Fibroblast of the conjunctiva (primary cell): ENCODE data around the gene HOXD8.

Source experiments
- DNase-seq: peaks from one replicate; pipeline ENCODE4 v3.0.0-alpha.2; 2010; ENCODE audit warnings: low read depth

Gene HOXD8

DNA sequence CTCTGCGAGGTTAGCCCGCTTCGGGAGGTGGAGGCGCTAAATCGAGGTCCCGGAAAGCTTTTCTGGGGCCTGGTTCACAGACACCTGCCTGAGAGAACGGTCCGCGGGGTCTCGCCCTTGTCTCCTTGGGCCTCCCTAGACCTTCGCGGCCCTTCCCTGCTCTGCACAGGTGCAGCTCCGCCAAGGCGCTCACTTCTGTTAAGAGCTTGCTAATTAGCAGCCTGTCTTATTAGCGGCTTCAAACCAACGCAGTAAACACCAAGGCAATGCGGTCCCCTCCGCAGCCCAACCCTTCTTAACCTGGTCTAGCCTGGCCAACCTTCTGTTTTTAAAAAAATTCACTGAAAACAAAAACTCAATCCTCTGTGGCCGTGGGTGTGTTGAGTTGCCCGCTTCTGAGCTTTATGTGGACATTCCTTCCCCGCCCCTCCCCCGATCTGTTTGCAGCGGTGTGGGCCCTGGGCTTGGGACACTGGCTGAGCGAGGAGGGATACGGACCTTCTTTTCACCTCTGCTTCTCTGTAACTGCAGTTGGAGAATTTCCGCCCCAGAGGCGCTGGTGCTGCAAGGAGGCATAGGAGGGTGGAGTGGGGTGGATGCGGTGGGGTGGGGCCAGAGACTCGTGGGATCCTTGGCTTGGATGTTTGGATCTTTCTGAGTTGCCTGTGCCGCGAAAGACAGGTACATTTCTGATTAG, 18.4 kb downstream of the HOXD8 start:
- DNase-seq, result no peak

DNA sequence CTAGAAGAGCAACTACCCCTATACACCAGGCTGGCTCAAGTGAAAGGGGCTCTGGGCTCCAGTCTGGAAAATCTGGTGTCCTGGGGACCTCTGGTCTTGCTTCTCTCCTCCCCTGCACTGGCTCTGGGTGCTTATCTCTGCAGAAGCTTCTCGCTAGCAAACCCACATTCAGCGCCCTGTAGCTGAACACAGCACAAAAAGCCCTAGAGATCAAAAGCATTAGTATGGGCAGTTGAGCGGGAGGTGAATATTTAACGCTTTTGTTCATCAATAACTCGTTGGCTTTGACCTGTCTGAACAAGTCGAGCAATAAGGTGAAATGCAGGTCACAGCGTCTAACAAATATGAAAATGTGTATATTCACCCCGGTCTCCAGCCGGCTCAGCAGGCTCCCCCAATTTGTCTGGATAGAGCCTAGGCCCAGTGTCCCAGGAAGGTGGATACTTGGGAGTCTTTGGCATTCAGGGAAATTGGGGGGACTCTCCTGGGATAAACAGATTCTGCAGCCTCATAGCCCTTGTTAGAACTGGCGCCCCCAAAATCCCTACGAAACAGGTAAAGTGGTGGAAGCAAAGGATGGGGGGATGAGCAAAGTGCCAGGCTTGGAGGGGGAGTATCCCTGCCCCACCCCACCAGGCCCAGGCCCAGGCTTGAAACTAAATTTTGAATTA, 19.4 kb downstream of the HOXD8 start:
- no peak for DNase-seq

DNA sequence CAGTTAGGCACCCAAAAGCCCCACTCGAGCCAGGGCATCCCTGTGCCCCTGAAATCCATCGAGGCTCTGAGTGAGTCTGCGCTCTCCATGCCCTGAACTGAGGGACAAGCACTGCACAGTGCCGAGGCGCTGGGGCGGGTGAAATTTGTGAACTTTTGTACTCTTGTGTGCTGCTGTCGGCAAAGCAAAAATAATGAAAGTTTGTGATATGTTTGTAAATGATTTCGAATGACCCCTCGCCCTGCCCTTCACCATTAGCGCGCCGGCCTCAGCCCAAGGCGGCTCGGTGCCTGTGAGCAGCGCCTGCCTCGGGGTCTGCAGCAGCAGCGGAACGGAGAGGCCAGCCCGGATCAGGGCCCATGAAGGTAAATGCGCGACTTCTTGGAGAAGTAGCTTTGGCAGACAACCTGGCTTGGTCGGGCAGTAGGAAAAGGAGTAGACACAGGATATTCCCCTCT, 20.0 kb downstream of the HOXD8 start:
- DNase-seq, result no peak

DNA sequence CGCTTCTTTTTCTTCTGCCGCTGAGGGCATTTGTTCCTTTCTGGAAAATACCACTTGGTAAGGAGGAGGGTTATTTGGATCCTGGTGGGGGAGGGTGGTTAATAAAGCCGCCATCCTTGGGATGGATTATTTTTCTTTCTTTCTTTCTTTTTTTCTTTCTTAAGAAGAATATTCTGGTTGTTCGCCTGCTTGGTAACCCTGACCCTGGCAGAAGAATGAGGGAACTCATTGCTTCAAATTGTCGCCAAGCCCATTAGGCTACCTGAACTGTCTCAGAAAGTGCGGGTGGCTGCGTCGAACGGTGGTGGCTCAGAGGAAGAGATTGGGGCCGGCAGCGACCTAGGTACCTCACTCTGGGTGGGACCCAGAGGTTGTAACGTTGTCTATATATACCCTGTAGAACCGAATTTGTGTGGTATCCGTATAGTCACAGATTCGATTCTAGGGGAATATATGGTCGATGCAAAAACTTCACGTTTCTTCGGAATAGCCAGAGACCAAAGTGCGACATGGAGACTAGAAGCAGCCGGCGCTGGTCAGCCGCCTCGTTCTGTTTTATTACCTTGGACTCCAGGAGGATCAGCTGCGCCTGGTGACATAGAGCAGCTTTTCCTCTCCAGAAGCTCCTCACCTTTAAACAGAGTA, 20.6 kb downstream of the HOXD8 start:
- no peak for DNase-seq

DNA sequence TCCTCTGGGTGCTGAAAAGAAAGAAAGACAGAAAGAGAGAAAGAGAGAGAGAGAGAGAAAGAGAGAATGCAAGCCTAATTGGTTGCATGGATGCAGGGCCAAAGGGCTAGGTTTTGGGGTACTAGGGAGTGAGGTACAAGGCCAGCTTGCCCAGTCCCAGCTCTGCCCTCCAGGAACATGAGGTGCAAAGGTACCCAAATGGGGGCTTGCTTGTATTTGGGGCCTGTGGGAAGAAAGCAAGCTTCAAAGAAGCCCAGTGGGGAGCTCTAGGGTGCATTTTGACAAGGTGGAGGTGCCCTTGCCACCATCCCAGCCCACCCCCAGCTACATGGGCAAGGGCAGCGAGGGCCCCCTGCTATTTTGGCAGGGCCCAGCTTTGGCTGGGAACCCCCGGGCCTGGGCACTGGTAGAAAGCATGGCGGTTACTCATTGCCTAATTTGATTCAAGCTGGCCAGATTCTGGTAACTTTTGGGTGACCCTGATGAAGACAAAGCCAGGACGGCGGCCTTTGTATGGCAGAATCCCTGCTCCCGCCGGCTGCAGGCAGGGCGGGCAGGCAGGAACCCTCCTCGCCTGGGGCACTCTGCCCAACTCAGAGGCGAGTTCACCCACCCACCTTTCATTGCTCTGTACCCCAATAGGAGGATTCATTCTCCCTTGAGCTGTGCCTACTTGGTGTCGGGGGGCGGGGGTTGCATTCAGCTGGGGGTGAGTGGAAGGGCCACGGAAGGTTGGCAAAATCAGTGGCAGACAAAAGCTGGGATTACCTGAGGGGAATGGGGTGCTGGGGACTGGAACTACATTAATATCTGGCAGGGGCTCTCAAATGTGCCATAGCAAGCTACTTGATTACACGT, 21.3 kb downstream of the HOXD8 start:
- DNase-seq, result no peak

DNA sequence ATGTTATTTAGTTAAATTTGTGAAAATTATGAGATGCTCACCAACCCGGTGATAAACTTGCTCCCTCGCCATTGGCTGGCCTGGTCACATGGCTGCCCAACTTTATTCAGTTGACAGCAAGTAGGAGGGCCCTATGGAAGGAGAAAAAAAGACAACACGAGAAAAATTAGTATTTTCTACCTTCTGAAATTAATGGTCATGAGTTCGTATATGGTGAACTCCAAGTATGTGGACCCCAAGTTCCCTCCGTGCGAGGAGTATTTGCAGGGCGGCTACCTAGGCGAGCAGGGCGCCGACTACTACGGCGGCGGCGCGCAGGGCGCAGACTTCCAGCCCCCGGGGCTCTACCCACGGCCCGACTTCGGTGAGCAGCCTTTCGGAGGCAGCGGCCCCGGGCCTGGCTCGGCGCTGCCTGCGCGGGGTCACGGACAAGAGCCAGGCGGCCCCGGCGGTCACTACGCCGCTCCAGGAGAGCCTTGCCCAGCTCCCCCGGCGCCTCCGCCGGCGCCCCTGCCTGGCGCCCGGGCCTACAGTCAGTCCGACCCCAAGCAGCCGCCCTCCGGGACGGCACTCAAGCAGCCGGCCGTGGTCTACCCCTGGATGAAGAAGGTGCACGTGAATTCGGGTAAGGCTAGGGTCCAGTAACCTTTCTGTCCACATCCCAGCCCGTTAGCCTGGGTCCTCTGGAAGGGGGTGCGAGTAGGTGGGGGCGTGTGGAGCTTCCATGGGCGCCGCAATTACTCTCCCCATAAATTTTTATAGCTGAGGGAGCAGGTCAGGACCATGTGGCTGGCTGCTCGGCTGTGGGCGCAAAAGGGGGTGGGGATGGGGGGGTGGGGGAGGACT, 22.2 kb downstream of the HOXD8 start, which contains the start of gene HOXD4:
TSS of gene HOXD4 (plus strand) at position 109 of the 846 bp plus-strand sequence. CDS start at position 193, 84 bp downstream.
- no peak for DNase-seq

DNA sequence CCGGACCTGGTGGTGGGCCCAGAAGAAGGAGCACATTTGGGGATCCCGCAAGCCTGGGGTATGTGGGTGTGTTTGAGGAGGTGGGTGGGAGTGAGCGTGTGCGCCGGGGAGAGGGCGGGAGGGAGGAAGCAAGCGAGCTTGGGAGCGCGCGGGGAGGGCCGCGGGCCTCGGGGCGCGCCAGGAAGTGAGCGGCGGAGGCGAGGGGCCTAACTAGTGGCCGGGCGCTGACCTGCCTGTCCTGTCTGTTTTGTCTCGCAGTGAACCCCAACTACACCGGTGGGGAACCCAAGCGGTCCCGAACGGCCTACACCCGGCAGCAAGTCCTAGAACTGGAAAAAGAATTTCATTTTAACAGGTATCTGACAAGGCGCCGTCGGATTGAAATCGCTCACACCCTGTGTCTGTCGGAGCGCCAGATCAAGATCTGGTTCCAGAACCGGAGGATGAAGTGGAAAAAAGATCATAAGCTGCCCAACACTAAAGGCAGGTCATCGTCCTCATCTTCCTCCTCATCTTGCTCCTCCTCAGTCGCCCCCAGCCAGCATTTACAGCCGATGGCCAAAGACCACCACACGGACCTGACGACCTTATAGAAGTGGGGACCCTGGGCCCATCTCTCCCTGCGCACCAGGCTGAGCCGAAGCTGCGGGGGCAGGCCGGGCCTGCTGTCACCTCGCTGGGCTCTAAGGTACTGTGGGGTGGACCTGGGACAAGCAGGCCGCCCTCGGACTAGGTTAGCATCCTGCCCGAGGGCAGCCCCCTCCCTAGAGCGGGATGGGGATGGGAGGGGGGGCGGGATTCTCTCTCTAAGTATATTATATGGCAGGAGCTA, 23.1 kb downstream of the HOXD8 start:
- DNase-seq, result no peak

DNA sequence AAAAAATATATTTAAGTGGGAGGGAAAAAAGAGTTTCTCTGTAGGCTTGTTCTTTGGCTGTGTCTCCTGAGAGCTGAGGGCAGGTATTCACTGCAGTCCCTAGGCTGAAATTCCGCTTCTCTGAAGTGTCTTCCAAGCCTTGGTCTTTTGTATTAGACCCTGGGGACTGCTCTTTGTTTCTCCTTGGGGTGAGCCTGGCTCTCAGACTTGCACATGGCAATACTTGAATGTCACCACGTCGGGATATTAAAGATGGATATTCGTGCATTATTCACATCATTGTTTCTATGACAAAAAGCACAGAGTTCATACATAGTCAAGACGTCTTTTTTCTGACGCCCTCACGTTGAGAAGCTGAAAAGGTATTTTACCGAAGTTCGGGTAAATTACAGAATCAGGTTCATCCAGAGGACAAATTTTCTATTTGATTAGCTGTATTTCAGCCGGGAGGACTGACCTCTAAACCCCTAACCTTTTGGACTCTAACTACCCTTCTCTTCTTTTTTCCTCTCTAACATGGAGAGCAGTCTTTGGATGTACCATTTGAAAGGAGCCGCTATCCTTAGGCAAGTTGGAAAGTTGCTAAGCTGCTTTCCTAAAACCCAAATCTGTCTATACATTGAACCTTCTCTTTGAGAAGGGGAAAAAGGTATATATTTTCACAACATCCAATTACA, 25.2 kb downstream of the HOXD8 start:
- DNase-seq, result no peak

DNA sequence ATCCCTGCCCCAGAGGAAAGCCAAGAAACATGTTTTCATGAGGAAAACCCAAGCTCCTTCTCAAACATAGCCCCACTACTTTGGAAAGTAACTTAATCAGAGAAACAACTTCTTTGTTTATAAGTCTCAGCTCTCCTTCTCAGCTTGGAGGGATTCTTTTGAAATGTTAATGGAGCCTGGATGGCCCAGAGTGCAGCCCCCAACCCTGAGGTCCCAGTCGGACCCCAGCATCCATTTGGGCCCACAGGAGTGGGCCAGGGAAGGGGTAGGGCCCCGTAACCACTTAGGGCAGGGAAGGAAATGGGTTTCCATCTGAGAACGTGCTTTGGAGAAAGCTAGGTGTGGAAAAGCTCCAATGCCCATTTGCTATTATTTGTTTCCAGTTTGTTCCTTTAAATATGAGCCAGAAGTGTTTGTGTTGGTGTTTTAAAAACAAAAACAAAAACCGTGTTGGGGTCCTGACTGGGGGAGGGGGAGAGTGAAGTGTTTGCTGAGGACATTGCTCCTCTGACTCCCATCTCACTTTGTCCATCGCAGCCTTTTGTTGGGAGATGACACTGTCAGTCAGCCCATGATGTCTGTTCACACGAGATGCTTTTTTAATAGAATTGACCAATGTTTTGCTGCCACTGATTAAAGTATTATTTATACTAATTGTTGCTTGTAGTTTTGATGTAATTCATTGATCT, 26.0 kb downstream of the HOXD8 start:
- no peak for DNase-seq

DNA sequence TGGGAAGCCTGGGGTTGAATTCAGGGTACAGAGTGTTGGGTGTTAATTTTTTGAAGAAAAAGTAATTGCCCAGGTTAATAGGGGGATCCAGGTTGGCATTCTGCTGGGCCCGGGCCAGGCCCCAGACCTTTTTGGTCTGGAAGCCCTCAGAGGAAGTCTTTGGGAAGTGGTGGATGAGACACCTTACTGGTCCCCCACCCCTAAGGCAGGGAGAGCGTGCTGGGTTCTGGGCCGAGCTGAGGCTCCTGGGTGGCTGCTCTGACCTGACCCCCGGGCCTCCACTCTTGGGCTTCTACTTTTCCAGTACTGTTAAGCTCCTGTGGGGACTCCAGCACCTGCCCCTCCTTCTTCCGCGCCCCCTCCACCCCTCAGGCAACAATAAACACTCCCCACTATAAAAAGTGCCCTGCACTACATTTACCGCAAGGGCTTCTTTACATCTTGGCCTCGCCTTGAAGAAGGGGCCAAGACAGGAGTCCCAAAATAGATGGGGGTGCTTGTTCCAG, 26.8 kb downstream of the HOXD8 start:
- DNase-seq, result no peak

DNA sequence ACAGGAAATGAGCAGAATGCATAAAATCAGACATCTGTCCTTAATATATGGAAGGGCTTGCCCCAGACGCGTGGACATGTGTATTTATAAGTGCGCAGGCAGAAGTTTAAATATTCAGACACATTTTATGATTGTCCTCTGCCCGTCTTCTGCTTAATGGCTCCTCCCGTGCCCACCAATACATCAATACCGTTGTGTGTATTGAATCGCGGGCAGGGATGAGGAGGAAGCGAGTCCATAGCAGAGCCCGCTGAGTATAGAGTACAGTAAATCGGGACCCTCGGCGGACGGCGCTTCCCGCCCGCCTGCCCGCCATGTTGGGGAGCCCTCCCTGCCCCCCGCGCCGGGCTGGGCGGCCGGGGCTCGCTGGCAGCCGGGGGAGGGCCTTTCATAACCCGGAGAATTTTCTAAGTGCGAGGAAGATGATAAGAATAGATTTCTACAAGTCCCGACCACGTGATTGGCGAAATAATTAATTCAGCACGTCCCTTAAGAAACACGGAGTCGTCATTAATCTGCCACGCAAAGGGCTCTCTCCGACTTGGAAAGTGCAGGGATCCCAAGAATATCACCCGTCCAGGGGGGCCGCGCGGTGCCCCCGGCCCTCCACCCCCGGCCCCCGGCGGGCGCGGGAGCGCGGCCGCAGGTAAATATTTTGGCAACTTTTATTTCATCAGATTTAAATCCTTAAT, 27.4 kb downstream of the HOXD8 start, which contains the start of gene HOXD3:
TSS of gene HOXD3 (plus strand) at position 501 of the 692 bp plus-strand sequence. CDS start 11,808 bp downstream, outside the sequence.
- no peak for DNase-seq

DNA sequence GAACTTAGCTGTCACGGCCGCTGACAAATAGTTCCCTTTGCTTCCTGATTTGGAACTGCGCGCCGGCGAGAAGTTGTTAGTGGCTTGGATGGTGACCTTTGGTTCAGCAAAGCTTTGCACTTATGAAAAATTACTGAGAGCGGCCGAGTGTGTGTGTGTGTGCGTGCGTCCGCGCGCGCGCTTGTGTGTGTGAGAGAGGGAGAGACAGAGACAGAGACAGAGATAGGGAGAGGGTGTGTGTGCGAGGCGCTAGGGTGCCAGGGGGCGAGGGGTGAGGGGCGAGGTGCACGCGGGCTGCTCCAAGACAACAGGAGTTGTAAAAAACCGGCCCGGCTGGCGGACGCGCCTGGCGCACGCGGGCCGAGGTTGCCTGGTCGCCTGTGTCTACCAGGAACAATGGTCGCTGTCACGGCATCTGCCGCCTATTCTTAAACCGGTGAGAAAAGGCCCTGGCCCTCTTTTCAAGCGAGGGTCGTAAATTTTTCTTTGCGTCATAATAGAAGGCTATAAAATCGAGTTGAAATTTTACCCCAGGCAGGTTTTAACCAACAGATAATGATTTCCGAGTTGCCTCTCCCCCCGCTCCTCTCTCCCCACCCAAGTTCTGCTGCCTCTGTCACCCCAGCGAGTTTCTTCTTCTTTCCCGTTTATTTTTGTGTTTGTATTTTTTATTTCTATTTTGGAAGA, 28.1 kb downstream of the HOXD8 start:
- no peak for DNase-seq

DNA sequence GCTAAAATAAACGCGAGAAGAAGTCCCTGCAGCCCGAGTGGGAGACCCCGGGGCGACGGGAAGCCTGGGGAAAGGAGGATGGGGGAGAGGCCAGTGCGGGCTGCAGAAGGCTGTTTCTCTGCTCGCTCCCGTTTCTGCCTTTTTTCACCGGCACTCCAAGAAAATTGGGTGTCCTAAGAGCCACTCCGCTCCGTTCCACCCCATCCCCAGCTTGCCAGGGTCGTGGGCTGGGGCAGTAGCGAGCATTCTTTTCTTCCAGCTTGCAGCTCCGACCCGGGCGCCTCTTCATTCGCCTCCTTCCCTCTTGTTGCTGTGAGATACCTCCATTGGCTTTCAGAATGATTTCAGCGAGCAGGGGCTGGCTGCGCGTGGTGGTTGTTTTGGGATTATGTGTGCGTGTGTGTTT, 28.7 kb downstream of the HOXD8 start:
- DNase-seq, result no peak

DNA sequence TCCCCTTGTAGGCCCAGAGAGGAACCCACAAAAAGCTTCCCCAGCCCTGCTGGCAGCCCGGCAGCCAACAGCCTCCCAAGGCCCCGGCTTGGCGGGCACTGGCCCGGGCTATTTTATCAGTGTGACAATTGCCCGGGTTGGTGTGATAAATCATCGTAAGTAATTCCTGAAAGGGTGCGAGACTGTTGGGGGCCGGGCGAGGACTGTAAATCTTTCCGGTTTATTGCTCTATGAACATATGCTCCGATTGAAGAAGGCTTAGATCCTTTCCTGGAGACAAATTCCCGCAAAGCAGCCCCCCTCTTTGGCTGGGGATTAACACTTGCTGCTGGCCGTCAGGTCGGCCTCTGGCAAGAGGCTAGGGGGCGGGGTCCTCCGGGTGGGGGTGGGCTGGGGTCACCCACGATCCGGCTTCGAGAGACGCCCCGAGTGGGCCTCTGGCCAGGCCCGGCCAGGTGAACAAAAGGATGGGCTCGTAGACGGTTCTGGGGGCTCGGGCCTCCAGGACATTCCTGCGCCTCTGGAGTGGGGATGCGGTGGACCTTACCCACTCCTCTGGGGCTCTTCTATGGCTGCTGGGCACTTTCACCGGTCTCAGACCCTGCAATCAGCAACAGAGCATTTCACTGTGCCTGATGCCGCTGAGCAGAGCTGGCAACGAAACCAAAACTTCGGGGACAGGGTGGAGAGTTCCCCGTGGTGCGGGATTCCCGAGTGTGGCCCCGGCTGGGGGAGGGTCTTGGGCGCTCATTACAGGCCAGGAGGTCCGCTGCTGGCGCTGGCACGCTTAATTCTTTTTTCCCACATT, 29.6 kb downstream of the HOXD8 start:
- DNase-seq, result no peak

DNA sequence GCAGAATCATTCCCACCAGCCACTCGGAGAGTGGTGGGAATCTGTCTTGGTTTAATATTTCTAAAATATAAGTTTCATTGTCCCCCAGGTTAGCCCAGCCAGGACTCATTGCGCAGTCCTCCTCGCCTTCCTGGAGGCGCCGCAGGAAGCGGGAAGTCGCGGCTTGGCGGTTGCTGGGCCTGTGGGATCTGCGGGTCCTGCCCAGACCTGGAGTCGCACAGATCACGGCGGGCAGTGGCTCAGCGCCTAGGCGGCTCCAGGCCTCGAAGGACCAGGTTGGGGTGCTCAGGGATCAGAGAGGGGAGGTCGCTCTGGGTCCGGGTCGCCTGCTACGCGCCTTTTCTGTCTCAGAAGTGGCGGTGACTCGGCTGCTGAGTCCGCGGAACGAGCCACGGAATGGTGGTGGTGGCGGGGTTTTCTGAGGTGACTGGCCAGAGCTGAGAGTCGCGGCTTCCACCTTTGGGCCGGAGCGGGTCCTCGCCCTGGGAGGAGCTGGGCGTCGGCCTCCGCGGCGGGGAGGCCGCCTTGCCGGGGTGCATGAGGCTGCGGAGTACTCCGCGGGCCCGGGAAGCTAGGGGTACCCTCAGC, 30.3 kb downstream of the HOXD8 start:
- no peak for DNase-seq

DNA sequence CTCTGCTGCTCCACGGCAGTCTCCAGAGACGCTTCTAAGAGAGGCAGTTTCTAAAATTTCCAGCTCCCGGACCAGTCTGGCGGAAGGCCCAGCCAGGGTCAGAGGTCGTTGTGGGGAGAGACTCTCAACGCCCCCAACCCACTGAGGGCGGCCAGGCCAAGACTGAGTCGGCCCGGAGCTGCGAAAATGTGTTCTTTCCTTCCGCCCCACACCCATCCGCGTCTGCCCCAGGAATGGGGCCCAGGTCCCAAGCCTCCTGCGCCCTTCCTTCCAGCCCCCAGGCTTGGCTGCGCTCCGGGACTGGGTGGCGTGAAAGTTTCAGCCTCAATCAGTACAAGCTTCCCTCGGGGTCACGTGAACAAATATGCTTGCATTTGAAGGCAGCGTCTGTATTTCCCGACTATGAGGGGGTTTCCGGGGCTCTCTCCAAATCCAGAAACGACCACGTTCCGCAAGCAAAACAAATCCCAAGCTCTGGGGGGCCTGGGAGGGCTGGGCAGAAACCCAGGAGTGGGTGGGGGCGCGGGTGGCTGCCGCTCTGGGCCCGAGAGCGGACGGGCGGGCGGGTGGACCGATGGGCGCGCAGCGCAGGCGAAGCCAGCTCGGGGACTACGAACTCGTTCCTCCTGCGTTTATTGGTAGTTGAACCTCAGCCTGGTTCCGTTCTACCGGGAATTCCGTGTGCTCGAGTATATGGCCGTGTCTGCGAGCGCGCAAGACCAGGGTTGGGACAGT, 30.9 kb downstream of the HOXD8 start:
- no peak for DNase-seq
